AG10803 (cell line): Measurements from ENCODE around the gene TMEM145.
A peak's percentile ranks its signal among the peaks of the same experiment; 100 is the strongest.

Experiments used
- DNase-seq: peaks from one replicate; pipeline ENCODE4 v3.0.0; 2010; ENCODE audit warnings: low read depth
- H3K4me3 ChIP-seq: 2 replicates; pipeline ENCODE4 v1.5.1; 2011; ENCODE audit warnings: mild to moderate bottlenecking, low read length, control low read depth
- CTCF ChIP-seq: conservative IDR thresholded peaks from 2 replicates; pipeline ENCODE4 v1.5.1; 2011; ENCODE audit warnings: mild to moderate bottlenecking, low read length, control low read depth, inconsistent platforms

The TMEM145 gene

DNA sequence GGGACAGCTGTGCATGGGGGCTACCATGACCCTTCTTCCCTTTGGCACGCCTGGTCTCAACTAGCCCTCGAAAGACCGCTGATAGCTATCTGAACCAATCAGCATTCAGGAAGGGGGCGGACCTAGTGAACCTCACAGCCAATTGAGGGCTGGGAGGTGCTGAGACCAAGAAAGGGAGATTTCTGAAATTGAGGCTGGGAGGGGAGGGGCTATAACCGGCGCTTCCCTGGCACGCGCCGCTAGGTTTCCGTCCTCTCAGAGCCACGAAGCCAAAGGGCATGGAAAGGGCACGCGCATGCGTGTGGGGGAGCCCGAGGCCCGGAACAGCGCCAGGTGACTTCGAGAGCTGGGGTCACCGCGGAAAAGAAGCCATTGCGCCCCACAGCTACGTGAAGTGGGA is 6.5 kb upstream of the TMEM145 start:
- no peak for TF ChIP-seq CTCF
- DNase-seq = no peak
- no peak overlapping the region for H3K4me3 ChIP-seq

- H3K4me3 ChIP-seq = no peak overlapping the region
These were observed 3.4 kb upstream of the TMEM145 start for GRCh38 chr19:42309686-42310085.

GRCh38 chr19:42311657-42312056 is 1.5 kb upstream of the TMEM145 start:
- TF ChIP-seq CTCF = 0 out of 2 replicates have a peak, but pooled peaks have one; percentile 4
- DNase-seq = no peak
- no peak overlapping the region for H3K4me3 ChIP-seq

More at GRCh38 chr19:42309686-42310085, 3.4 kb upstream of the TMEM145 start:
- DNase-seq = no peak
- no peak for TF ChIP-seq CTCF

- DNase-seq = no peak
- no peak overlapping the region for H3K4me3 ChIP-seq
- no peak for TF ChIP-seq CTCF
These were observed 739 bp upstream of the TMEM145 start for GRCh38 chr19:42312370-42312769.

DNA sequence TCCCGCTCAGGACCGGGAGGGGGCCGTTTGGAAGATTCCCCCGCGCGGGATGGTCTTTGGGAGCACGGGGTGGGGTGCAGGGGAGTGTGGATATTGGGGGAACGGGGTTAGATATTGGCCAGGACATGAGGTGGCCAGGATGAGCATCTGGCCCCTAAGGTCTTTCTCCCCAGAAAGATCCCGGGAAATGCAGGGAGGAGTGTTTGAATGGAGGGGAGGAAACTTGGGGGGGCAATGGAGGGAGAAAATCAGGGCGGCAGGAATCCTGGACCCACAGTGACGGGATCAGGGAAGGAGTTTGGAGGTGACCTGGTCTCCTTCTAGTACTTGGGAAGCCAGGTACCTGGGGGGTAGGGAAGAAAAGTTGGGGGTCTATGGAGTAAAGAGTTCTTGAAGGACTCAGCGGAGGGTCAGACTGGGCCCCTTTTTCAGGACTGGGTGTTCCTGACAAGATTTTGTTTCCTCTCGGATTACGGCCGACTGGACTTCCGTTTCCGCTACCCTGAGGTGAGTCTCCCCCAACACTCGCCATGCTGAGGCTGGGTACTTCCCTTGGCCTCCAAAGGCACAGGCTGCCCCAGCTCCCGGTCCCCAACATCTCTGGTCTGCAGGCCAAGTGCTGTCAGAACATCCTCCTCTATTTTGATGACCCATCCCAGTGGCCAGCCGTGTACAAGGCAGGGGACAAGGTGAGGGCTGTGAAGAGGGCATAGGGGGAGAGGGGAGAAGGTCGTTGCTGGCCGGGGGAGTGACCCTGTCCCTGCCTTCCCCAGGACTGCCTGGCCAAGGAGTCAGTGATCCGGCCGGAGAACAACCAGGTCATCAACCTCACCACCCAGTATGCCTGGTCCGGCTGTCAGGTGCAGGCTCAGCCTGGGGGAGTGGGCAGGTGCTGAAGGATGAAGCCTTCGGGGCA is 989 bp downstream of the TMEM145 start:
- H3K4me3 ChIP-seq = no peak overlapping the region

DNA sequence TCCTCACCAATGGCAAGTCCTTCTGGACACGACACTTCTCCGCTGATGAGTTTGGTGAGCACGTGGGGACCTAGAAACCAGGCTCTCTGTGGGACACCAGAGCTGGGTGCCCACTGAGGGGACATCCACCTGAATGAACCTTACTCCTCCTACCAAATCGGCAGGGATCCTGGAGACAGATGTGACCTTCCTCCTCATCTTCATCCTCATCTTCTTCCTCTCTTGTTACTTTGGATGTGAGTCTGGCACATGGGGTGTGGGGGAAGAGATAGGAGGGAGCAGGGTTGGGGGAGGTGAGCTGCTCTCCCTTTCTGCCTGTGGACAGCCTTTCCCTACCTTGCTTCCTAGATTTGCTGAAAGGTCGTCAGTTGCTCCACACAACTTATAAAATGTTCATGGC is 1.9 kb downstream of the TMEM145 start:
- no peak for DNase-seq
- H3K4me3 ChIP-seq = no peak overlapping the region
- no peak for TF ChIP-seq CTCF

More for the DNA sequence above, 989 bp downstream of the TMEM145 start:
- no peak; the same call in 1 of the 2 replicates for TF ChIP-seq CTCF
- no peak for DNase-seq
